GM19043 (cell line): Measurements from ENCODE around the gene EPB41L1.
"Not testable (repeated sequence)": the region's sequence is repeated elsewhere in the genome, so short reads cannot be mapped to it uniquely, and the experiment has no call there.

Experiments
- ATAC-seq: cut with Tn5 transposase; IDR thresholded peaks from one replicate; pipeline ENCODE4 v1.9.1; 2021; ENCODE audit warnings: low read depth; ENCODE audit not compliant: unreplicated experiment

Gene EPB41L1

GRCh38 chr20:36125097-36125496, 29.4 kb upstream of the EPB41L1 start:
- ATAC-seq, result no peak

- no peak for ATAC-seq
Observed at GRCh38 chr20:36126836-36127527, 27.6 kb upstream of the EPB41L1 start.

- ATAC-seq, result no peak
Observed at GRCh38 chr20:36128463-36129159, 25.9 kb upstream of the EPB41L1 start.

- no peak for ATAC-seq
Observed at GRCh38 chr20:36129160-36129543, 25.4 kb upstream of the EPB41L1 start.

GRCh38 chr20:36130390-36130789, 24.1 kb upstream of the EPB41L1 start:
- no peak for ATAC-seq

- ATAC-seq, result no peak
Observed at GRCh38 chr20:36132802-36133211, 21.7 kb upstream of the EPB41L1 start.

- no peak for ATAC-seq
Observed at GRCh38 chr20:36133821-36134220, 20.7 kb upstream of the EPB41L1 start.

- no peak for ATAC-seq
Observed at GRCh38 chr20:36135159-36135558, 19.4 kb upstream of the EPB41L1 start.

GRCh38 chr20:36135821-36136220, 18.7 kb upstream of the EPB41L1 start:
- no peak for ATAC-seq

- not testable (repeated sequence) for ATAC-seq
Observed at GRCh38 chr20:36137313-36137712, 17.2 kb upstream of the EPB41L1 start.

- ATAC-seq, result no peak
Observed at GRCh38 chr20:36141310-36141709, 13.2 kb upstream of the EPB41L1 start.

- no peak for ATAC-seq
Observed at GRCh38 chr20:36144336-36144735, 10.2 kb upstream of the EPB41L1 start.

- ATAC-seq, result no peak
Observed at GRCh38 chr20:36145877-36146707, 8.4 kb upstream of the EPB41L1 start.

GRCh38 chr20:36147690-36148089, 6.8 kb upstream of the EPB41L1 start:
- no peak for ATAC-seq

GRCh38 chr20:36148439-36148838, 6.1 kb upstream of the EPB41L1 start:
- no peak for ATAC-seq

GRCh38 chr20:36149012-36149411, 5.5 kb upstream of the EPB41L1 start:
- ATAC-seq, result no peak

- no peak for ATAC-seq
Observed at GRCh38 chr20:36149469-36149868, 5.1 kb upstream of the EPB41L1 start.

- ATAC-seq, result no peak
Observed at GRCh38 chr20:36150489-36150846, 4.1 kb upstream of the EPB41L1 start.

GRCh38 chr20:36150847-36151539, 3.5 kb upstream of the EPB41L1 start:
- ATAC-seq, result no peak

GRCh38 chr20:36152261-36152660, 2.3 kb upstream of the EPB41L1 start:
- no peak for ATAC-seq

GRCh38 chr20:36153204-36153603, 1.3 kb upstream of the EPB41L1 start:
- no peak for ATAC-seq
